Stimulated activated CD8-positive, alpha-beta memory T cell treated with anti-CD3 and anti-CD28 coated beads, Interleukin-7, amount 100 ng/mL, for 1 hour (primary cell): Measurements from ENCODE around the gene MYOM1.
"Not testable (repeated sequence)": the region's sequence is repeated elsewhere in the genome, so short reads cannot be mapped to it uniquely, and the experiment has no call there.

Experiments
- DNase-seq, 2 donors: peaks; one replicate each; pipeline ENCODE4 v3.0.0-alpha.2; 2020; ENCODE audit warnings: low read depth in 2 of 2

Gene MYOM1

DNA sequence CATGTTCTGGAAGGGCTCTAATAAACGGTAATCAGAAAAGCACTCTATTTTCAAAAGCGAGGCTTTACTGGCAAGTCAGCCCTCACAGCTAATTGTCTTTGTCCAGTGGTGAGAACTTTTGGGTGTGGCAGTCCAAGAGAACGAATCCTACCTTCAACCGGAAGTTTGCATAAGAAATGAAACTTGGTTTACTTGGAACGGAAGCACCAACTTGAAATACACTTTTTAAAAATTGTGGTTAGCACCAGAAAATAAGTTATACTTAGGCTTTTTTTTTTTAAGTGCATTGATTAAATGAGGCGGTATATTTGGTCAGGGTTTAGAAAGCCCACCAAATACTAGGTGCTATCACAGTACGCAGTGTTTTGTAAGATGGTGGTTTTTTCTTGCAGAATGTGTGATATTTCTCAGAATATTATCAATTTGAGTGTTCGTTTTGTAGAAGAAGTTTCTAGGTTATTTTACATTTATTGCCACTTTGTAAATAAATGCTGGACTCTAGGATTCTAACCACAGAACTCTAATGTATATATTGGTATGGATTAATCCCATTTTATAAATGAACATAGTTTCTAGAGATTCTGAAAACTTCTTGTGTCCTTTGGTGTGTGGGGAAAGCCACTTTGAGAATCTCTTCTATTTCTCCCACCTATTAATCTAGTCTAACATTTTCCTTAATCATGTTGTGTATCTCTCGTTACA lies 29.0 kb upstream of the MYOM1 start:
- DNase-seq = no peak

DNA sequence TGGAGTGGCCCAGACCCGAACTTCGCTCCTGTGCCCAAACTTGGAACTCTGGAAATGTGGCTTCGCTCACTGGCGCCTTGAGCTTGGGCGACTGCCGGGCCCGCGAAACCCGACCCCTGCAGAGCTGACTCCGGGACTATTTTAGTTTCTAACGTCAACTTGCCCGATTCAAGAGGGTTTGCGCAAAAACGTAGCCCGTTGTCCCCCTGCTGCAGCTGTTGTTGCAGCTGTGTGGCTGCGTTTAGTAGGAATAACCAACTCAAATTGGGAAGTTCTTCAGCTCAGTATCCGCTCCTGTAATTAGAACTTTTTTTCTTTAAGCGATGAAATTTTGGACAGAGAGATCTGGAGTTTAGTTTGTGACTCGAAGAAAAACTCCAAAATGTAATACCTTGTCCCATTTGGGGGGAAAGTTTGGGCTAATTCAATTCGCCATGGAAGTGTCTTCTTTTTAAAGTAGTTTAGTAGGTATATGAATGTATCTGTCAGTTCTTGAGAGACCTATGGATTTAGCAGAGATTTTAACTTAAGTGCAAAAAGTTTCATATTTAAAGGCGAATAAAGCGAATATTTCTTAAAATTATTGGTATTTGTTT lies 28.4 kb upstream of the MYOM1 start:
- DNase-seq = no peak

DNA sequence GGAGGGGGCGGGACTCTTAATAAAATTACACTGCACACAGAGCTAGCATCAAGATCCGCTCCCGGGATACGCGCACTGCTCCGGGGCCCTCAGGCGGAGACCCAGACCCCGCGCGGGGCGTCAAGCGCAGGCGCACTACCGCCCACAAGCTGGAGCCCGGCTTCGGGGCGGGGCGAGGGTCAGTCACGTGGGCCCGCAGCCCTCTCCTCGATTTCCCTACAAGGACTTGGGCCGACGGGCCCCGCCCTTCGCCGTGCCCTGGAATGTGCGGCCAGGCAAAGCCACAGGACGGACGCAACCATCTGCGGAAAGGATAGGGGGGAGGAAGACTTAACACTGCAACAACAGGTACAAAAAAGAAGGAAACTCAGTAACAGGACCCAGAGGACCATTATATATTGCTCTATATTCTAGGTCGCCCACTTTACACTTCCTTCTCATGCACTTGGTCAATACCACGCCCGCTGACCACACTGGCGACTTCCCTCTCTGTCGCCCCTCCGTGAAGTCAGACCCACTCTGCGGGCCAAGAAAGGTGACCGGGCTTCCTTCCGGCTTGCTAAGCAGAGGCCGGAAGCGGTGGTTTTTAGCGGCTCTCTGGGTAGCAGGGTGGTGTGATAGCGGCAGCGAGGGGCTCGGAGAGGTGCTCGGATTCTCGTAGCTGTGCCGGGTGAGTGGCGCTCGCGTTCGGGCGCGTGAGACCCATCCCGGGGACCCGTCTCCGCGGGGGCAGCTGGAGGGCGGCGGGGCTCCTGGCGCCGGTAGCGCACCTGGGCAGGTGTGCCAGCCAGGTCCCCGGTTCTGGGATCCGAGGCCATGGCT lies 27.7 kb upstream of the MYOM1 start, which contains the start of gene MYL12A:
Gene MYL12A, plus strand, starts transcription at position 562 of the 822 bp plus-strand sequence. CDS start 5,447 bp downstream, outside the sequence.
- DNase-seq = peak; percentile 75 to 77

DNA sequence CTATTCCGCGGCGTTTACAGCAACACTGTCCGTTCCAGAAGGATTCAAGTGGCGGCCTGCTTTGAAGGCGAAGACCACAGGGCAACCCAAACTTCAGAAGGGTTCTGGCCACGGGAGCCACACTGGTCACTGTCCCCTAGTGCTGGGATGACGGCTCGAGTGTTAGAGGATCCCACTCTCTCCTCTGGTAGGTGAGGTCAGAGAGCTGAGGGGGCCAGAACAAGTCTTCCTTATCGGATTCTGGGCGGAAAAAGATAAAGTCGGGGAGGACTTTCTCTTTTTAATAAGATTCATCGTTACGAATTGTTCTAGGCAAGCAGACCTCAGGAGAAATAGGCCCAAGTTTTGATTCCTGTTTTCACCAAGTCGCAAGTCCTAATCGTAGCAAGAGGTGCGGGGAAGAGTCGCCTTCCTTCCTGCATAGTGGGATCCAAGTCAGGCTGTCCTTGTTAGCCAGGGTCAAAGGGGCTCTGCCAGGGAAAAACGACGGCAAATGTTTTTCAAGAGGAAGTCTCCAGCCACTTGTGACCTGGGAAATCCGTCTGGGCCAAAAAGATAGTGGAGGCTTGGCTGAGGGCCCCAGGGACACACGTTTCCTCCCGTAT lies 27.0 kb upstream of the MYOM1 start:
- DNase-seq = no peak

DNA sequence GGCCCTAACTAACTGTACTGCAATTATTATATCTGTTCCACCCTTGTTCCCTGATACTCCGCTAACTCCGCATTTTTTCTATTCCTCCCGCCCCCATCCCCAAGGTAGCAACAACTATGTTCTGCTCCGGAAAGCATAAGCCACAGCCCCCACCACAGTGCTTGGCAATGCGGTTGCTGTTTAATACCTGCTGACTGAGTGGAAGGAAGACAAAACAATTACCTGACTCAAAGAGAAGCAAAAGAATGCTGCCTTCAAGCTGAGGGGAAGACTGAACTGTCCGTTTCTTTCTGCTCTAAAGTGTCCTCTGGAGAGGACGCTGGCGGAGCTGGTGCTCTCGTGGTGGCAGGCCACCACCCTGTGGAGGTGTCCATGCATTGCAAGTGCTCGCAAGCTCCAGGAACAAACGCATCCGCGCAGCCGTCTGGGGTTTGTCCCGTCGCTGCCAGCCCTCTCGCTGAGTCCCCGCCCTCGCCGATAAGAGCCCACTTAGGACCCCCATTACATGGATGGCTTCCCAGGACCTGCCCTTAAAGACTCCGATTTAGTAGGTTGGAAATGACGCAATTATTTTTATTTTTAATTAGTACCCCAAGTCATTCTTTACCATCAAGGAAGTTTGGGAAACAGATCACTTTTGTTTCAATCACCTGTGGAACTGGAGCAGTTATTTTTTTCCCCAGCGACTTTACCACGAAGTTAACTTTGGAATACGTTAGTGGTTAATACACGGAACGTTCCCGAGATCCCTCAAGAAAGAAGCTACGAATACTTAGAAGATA lies 26.3 kb upstream of the MYOM1 start:
- peak; percentile 51 to 57 for DNase-seq

DNA sequence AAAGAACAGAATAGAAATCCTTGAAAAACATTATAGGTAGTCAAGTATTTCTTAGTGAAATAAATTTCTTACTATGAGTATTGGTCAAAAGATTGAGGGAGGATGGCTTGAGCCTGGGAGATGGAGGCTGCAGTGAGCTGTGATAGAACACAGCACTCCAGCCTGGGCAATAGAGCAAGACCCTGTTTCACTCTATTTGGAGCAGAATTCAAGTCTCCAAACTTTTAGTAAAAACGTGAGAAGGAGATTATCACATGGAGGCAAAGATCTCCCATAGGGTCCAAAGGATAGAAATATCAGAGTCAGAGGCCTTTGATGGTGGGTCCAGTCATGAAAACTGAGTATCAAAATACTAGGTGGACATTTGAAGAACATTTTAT lies 25.4 kb upstream of the MYOM1 start:
- no peak for DNase-seq

DNA sequence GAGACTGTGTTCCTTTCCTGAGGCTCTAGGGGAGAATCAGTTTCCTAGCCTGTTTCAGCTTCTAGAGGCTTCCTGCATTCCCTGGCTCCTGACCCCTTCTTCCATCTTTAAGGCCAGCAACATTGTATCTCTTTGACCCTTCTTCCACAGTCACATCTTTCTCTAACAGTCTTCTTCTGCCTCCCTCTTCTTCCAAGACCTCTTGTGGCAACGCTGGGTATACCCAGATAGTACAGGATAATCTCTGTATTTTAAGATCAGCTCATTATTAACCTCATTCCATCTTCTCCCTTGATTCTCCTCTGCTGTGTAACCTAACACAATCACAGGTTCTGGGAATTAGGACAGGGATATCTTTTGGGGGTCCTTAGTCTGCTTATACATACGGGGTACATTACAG lies 19.0 kb upstream of the MYOM1 start:
- no peak for DNase-seq

DNA sequence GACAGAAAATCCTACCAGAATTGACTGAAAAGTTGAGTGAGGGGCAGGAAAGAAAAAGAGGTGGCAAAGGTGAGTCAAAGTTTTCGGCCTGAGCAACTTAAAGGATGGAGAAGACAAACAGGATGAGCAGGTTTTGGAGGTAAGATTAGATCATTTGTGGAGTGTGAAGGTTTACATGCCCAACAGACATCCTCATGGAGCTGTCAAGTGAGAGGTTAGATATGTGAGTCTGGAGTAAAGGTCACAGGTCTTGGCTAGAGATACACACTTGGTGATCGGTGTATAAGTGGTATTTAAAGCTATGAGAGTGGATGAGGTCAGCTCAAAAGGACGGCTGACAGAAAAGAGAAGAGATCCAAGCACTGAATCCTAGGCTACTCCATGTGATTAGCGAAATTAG lies 16.7 kb upstream of the MYOM1 start:
- no peak for DNase-seq

DNA sequence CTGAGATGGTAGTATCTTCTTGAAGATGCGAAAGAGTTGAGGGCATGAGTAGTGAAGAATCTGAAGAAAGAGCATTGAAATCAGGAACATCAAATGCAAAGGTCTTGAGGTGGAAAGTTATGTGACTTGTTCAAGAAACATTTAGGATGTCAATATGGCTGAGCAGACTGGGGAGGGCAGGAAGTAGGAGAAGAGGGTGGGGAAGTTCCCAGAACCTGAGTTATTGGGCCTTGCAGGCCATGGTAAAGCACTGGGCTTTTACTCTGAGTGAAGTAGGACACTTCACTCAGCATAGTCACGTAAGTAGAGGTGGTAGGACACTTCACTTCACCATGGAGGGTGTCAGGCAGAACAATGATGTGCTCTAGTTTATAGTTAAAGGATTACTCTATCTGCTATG lies 16.1 kb upstream of the MYOM1 start:
- no peak for DNase-seq

DNA sequence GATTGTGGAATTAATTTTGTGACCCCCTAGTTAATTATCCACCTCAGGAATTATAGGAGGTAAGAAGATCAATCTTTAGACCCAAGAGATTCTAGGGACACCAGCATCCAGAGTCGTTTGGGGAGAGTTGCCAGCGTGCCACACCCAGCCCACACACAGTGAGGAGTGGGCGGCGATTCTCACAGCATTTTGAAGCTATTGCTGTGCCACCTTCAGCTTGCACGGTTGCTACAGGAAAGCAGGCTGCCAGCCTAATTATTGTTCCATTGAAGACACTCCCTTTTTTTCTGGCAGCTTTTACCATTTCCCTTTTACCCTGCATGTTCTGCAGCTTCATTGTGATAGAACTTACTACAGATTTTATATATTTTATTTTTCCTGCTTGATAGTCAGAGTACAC lies 14.7 kb upstream of the MYOM1 start:
- DNase-seq = no peak

DNA sequence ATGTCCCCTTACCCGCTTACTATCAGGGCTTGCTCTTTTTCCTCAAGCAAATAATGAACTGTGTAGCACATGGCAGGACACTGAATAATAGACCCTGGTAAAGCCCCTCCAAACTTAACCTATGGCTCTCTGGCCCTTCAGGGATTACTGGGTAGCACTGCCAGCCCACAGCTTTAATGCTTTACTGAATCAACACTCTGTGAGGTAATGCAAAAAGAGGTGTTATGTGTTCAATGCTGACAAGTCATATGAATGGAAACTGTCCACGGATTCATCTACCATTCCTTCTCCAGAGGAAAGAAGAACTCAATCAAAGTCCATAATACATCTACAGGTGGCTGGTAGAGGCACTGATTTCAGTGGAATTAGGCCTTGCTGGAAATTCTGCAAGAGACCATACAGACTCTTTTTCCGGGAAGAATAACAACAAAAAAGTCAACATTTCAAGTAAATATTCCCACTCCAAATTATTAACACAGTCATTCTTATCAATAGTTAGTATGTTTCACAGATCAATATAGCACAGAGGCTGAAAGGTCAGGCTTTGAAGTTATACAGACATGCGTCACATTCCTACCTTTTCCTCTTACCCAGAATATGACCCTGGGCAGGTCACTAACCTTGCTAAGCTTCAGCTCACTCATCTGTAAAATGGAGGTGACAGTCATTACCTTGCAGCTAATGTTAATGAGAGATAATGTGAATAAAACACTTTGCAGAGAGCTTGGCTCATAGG lies 13.8 kb upstream of the MYOM1 start:
- no peak for DNase-seq

DNA sequence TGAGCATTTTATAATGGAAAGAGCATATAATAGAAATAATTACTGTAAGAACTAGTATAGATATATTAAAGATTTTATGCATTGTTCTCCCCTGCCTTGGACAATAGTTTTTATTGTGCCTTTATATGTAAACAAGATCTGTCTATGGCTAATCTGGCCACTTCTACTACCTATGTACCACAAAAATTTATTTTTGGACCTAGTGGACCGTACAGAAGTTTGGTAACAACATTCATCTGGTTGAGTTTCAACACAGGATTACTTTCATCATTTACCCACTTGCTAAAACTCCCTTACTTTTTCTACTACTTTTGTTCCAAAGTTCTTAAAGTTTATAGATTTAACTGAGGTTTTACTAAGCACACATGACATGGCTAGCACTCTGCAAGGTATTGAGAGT lies 13.2 kb upstream of the MYOM1 start:
- no peak for DNase-seq

DNA sequence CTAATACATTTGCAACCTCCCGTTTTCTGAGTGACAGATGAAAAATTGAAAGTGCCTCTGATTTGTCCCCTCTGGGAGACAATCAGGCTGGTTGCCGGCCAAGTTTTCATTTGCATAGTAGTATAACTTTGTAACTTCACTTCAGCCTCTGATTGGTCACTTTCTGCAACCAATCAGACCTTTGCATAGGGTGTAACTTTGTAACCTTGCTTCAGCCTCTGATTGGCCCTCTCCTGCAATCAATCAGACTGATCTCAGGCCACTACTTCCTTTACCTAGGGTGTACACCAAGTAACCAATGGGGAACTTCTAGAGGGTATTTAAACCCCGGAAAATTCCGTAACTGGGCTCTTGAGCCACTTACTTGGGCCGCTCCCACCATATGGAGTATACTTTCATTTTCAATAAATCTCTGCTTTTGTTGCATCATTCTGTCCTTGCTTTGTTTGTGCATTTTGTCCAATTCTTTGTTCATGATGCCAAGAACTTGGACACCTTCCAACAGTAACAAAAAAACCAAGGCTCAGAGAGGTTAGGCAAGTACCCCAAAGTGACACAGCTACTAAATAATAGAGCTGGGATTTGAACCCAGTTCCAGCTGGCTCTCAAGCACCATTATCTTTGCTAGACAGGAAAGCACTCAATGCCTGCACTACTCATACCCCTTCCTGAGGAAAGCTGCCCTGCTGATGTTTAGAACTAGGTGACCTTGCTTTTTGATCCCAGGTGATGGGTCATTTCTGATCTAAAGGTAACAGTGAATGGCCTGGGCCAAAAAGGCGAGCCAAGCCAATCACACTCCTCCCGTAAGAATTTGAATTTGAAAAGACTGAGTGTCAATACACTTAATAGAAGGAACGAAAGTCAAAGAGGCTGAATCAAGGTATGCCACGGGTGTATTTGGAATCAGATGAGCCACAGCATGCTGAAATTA lies 10.9 kb upstream of the MYOM1 start:
- DNase-seq = no peak

DNA sequence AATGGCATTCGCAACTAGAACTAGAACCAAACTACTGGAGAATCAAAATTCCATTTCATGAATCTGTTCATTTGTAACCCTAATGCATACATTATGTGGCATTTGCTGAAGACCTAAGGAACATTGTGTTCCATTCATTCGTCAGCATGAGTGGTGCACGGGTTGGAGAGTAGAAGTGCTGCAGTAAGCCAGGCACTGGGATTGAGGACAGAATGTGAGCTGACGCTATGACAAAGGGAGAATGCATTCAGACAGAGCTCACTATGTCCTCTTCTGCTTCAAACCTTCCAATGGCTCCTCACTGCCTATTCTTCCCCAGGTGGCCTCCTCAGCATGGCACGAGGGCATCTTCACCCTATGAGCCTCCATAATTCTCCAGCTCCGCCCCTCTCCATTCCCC lies 6.3 kb upstream of the MYOM1 start:
- DNase-seq = no peak

DNA sequence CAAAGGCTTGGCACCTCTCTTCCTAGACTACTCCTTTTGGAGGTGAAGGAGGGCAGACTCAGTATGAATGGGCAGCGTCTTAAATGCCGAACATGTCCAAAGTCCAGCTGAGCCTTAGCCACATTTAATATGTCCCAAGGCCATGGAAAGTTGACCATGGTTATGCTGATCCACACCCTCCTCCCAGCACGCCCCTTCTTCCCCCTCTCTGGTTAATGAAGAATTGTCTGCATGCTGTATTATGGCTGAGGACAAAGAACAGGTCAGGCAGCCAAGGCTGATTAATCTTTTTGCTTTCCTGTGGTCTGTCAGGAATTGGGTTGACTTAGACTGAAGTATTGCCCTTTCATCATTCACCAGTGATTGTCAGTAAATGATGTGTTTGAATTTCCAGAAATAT lies 5.8 kb upstream of the MYOM1 start:
- DNase-seq = no peak

DNA sequence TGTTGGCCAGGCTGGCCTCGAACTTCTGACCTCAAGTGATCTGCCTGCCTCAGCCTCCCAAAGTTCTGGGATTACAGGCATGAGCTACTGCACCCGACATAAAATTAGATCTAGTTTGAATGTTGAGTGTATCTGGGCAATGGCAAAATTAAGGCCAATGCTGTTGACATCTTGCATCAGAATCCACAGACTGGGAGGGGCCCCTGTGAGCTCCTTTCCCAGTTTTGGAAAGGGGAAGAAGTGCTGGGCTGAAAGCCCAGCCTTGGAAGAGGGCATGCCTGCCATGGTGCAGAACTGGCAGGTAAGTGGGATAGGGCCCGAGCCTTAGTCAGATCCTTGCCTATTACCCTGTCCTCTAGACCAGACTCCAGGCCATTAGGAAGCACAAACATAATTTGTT lies 4.5 kb upstream of the MYOM1 start:
- no peak for DNase-seq

DNA sequence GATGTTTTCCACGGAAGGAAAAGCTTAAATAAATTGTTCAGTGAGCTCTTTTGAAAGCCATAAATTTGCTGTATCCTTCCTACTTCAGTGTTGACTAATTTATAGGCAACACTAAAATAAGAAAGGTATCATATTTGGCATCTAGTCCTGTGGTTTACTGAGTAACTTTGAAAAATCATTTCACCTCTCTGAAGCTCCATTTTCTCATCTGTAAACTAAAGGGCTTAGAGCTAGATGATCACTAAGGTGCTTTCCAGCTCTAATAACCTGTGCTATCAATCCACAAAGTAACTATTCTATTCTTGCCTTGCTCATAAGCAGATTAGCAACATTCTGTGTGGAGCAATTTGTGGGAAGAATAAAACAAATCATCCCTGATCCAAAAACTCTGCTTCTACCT lies 3.6 kb upstream of the MYOM1 start:
- DNase-seq = no peak

DNA sequence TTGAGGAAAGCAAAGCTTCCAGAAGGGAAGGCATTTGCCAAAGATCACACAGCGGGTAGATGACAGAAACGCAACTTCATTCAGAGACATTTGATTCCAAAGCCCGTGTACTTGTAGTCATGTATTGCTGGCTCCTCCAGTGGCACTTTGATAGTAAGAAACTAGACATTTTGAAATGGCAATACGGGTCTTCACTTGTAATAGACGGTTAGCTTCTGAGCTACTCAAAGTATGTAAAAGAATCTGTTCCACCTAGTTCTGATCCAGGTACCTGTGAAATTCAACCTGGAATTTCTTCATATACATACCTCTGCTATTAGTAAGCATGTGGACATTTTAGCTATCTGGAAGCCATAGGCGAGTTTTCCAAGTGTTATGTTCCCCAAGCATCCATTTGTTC lies 1.7 kb upstream of the MYOM1 start:
- no peak for DNase-seq

DNA sequence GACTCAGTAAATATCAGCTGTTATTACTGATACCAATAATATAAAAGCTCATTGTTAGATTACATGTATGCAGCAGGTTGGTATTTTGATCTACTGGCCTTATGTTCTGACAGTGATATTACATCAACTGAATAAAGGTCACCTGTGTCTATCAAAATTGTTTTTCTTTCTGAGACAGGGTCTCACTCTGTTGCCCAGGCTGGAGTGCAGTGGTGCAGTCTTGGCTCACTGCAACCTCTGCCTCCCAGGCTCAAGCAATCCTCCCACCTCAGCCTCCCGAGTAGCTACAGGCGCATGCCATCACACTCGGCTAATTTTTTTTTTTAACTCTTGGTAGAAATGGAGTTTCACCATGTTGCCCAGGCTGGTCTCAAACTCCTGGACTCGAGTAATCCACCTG lies 1.1 kb upstream of the MYOM1 start:
- not testable (repeated sequence) for DNase-seq

DNA sequence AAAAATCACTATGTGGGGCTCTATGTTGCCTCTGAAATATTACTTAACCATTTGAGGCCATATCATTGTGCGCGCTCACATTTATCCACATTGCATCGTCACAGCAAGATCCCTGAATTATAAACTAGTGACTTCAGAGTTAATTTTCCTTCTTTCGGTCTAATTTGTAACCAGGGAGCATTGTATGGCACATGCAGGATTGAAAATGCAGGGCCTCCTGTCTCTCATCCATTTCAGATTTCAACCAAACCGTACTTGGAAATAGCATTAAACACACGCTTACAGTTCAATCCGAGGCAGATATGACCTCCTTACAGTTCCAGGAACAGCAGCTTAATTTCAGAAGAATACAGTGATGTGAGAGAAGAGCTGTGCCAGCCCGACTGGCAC lies 532 bp downstream of the MYOM1 start:
- DNase-seq = no peak
